SK-N-MC (cell line): ENCODE measurements around the gene ATCAY.

Experiments used
- EZH2 ChIP-seq: fragments of 200-600 bp; sonication (generic); IDR thresholded peaks from one replicate; pipeline ENCODE4 v1.6.1; 2017; ENCODE audit warnings: antibody characterized with exemption
- FOXP2 ChIP-seq: optimal IDR thresholded peaks from 2 replicates; pipeline ENCODE3; 2011; ENCODE audit warnings: mild to moderate bottlenecking, moderate library complexity; ENCODE audit not compliant: insufficient read depth; ENCODE audit errors: extremely low read length, control extremely low read depth
- POLR2AphosphoS5 ChIP-seq: IDR thresholded peaks from 2 replicates; pipeline ENCODE4 v1.6.1; 2012; ENCODE audit warnings: mild to moderate bottlenecking, low read depth, low read length, borderline replicate concordance

GRCh38 chr19:3904233-3904632, 23.7 kb downstream of the ATCAY start:
- TF ChIP-seq POLR2AphosphoS5, result no peak
- TF ChIP-seq FOXP2, result no peak
- no peak for TF ChIP-seq EZH2
